GM21576 (cell line): ENCODE data around the gene KCTD14.

Experiments used
- ATAC-seq: cut with Tn5 transposase; IDR thresholded peaks from one replicate; pipeline ENCODE4 v1.9.1; 2021; ENCODE audit warnings: mild to moderate bottlenecking, moderate library complexity; ENCODE audit not compliant: unreplicated experiment

The KCTD14 gene

GRCh38 chr11:77967121-77967520 is 56.0 kb downstream of the KCTD14 start:
- no peak for ATAC-seq

DNA sequence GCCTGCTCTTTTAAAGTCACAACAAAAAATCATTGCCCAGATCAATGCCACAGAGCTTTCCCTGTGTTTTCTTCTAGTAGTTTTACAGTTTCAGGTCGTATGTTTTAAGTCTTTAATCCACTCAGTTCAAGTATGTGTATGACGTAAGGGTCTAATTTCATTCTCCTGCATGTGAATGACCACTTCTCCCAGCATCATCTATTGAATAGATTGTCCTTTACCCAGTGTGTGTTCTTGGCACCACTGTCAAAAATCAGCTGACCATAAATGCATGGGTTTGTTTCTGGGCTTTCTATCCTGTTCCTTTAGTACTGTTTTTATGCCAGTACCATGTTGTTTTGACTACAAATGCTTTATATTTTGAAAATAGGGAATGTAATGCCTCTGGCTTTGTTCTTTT is 56.7 kb downstream of the KCTD14 start:
- ATAC-seq, result no peak
